Subcutaneous adipose tissue (tissue), 4 donors: Measurements from ENCODE around the gene CSF1R. TPM values are rescaled to one million over a fixed set of nuclear protein-coding genes. Genes with fewer than 3 reads are reported as not detected.

ENCODE experiments used
- small RNA-seq: library from RNA; depleted of rRNA; stranded (forward); fragments of <200 nt; gene quantifications from one replicate; pipeline ENCODE3, GENCODE V24; 2016
- total RNA-seq, 4 donors: library from RNA; depleted of rRNA; stranded (reverse); fragments of >200 nt; gene quantifications; one replicate each; pipeline ENCODE4 v1.1.0, GENCODE V29; 2016
- TF ChIP-seq, protein P1 (sequence below): fragments of 450-650 bp; IDR thresholded peaks from one replicate; pipeline ENCODE4 v1.5.1; 2016; ENCODE audit warnings: low read depth, mild to moderate bottlenecking, control low read depth, antibody characterized with exemption, moderate library complexity

CSF1R gene
- total RNA-seq, 4 donors from 2014 or later = 35.2 to 152 (median 79.7) TPM

DNA sequence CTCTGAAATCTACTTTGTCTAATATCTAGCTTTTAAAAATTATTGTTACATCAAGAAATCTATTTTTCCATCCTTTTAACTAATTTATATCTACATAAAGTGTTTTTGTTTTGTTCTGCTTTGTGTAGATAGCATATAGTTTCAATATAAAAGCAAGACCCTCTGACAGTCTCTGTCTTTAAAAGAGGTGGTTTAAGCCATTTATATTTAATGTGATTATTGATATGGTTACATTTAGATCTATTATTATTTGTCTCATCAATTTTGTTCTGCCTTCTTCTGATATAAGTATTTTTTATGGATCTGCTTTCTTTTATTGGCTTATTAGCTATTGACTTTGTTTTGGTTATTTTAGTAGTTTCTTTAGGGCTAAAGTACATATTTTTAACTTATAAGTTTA is 69.8 kb downstream of the CSF1R start:
- TF ChIP-seq, protein P1, sequence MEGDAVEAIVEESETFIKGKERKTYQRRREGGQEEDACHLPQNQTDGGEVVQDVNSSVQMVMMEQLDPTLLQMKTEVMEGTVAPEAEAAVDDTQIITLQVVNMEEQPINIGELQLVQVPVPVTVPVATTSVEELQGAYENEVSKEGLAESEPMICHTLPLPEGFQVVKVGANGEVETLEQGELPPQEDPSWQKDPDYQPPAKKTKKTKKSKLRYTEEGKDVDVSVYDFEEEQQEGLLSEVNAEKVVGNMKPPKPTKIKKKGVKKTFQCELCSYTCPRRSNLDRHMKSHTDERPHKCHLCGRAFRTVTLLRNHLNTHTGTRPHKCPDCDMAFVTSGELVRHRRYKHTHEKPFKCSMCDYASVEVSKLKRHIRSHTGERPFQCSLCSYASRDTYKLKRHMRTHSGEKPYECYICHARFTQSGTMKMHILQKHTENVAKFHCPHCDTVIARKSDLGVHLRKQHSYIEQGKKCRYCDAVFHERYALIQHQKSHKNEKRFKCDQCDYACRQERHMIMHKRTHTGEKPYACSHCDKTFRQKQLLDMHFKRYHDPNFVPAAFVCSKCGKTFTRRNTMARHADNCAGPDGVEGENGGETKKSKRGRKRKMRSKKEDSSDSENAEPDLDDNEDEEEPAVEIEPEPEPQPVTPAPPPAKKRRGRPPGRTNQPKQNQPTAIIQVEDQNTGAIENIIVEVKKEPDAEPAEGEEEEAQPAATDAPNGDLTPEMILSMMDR = no peak

DNA sequence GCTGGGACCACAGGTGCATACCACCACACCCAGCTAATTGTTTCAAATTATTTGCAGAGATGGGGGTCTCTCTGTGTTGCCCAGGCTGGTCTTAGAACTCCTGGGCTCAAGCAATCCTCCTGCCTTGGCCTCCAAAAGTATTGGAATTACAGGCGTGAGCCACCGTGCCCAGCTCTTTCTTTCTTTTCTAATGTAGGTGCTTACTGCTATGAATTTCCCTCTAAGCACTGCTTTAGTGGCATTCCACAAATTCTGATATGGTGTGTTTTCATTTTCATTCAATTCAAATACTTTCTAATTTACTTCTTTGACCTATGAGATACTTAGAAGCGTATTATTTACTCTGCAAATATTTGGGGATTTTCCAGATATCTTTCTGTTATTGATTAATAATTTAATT is 70.9 kb downstream of the CSF1R start:
- TF ChIP-seq, protein P1 = no peak

DNA sequence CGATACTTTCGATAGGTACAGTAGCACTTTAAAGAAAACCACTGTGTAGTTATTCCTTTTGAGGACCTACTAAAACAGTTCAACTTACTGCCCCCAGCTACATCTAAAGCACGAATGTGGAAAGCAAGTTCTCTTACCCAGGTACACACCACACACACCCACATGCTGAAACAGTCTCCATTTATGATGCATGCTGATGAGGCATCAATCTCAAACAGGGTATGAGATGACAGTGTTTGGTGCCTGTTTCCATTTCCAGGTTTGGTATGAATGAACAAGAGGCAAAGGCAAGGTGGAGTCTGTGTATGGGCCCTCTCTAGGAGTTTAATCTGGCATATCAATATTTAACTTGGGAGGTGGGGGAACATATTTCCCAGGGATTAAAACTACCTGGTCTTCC is 71.9 kb downstream of the CSF1R start:
- TF ChIP-seq, protein P1 = no peak

DNA sequence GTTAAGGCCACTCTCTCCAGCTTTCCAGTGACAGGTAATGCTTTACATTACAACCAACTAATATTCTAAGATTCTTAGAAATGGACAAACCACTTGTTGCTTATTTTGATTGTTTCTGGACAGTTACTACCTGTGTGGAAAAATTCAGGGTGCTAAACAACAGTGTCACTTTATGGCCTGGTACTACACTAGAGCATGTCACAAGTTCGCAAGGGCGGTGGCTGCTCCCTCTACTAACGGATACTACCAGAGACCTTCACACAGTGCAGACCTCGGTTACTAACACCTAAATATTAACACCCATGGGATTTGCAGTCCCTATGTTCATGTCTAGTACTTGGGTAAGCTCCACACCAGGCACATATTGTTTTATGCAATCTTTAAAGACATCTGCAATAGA is 72.4 kb downstream of the CSF1R start:
- TF ChIP-seq, protein P1 = no peak

DNA sequence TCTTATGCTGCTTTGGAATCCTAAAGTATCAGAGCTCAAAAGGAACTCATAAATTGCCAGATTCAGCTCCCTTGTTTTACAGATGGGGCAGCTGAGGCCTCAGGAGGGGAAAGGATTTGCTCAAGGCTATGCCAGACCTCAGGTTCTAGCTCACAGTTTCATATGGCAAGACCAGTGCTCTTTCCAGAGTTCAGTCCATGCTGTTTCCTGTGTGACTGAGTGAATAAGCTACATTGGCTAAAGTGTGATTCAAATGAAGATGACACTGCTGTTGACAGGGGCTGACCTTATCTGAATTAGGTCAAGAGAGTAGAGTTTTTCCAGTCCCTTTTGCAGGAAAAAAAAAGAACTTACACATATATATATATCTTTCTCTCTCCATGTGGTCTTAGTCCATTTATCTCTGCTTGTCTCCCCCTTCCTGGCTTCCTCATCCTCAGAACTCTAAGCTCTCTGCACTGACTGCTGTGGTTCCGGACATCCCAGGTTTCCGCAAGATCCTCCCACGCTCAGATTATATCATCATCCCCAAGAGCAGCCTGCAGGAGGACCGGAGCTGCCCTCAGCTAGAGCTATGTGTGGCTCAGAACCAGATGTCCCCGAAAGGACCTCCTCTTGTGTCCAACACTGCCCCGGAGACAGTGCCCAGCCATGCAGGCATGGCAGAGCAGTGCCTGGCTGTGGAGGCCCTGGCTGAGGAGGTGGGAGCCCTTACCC is 76.5 kb downstream of the CSF1R start:
- TF ChIP-seq, protein P1 = no peak

DNA sequence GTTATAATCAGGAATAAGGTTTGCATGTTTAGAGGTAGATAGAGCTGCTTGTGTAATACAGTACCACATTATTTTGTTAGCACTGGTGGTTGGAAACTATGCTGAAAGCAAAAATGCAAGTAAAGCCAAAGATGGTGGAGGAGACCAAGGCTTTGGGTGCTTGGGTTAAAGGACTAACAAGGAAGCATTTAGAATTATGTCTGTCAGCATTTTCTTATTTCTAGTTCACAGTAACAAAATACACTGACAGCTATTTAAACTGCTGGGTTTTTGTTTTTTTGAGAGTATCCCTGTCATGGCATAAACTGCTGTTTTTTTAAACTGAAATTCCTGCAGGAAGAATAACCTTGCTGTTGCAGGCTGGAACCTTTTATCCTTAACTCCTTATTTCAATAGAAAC is 79.3 kb downstream of the CSF1R start:
- TF ChIP-seq, protein P1 = no peak

DNA sequence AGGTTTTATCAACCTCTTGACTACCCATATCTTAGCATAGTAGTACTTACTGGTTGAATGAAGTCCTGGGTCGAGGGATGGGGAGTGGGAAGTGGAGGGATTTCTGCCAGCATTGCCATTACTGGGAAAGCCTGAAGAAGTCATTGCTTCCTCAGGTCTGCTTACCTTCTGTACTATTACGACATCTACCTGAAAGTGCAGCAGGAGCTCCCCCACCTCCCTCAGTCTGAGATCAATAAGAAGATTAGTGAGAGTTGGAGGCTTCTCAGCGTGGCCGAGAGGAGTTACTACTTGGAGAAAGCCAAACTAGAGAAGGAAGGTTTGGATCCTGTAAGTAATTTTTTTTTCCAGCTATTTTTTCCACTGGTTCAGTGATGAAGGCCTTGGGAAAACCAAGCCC is 80.0 kb downstream of the CSF1R start:
- TF ChIP-seq, protein P1 = no peak

Small RNA genes lying within 50 kb of the gene (small RNA-seq; reads per million reads assigned to genes)
- gene RF00019 = 0.49 reads per million

Other genes with a start within 250 kb of the CSF1R start
- not detected for gene PDE6A, start 141.8 kb downstream of the CSF1R start, total RNA-seq
- gene SLC26A2, start 125.8 kb downstream of the CSF1R start, total RNA-seq = 10 to 100 TPM; 11.4 to 16.6 (median 12.7) TPM
- gene TIGD6, start 85.9 kb downstream of the CSF1R start, total RNA-seq = 1 to 10 TPM; 2.6 to 5.7 (median 4.0) TPM
- gene HMGXB3, start 85.8 kb downstream of the CSF1R start, total RNA-seq = 10 to 100 TPM; 23.6 to 44.6 (median 29.4) TPM
- 100 to 1,000 TPM; 148 to 225 (median 191) TPM for gene PDGFRB, start 69.3 kb upstream of the CSF1R start, total RNA-seq
- not detected for gene CDX1, start 80.2 kb upstream of the CSF1R start, total RNA-seq
- under 1 TPM in 1 of 4 donors, not detected in 3; 0.17 TPM for gene SLC6A7, start 103.5 kb upstream of the CSF1R start, total RNA-seq
- gene CAMK2A, start 203.2 kb upstream of the CSF1R start, total RNA-seq = not detected
- gene ARSI, start 216.4 kb upstream of the CSF1R start, total RNA-seq = 1 to 10 TPM in 1 of 4 donors, under 1 TPM in 3; 0.17 to 1.5 (median 0.43) TPM